Natural killer cell treated with Interleukin-12 subunit alpha and Interleukin-12 subunit beta and Interleukin-15 and Interleukin-18, amount 100 ng/mL, for 72 hours (primary cell): ENCODE measurements around the gene UPB1. TPM values are rescaled to one million over a fixed set of nuclear protein-coding genes. Genes with fewer than 3 reads are reported as not detected.

ENCODE experiments used
- ATAC-seq, 2 donors: fragments of 150-1000 bp; cut with Tn5 transposase in 1 of 2; sonication (Bioruptor Pico), chemical (Tn5 transposase) in 1 of 2; 2 replicates each; pipeline ENCODE4 v1.10.0; 2021
- DNase-seq: peaks from one replicate; pipeline ENCODE4 v3.0.0; 2022; ENCODE audit warnings: low spot score
- H3K27ac Mint-ChIP-seq, 2 donors: 1 replicate in 1 of 2; 2 replicates in 1 of 2; pipeline ENCODE4 v1.8.0; 2022; ENCODE audit warnings: mixed read lengths in 2 of 2, mild to moderate bottlenecking in 1 of 2, moderate library complexity in 1 of 2
- H3K27me3 Mint-ChIP-seq, 2 donors: 1 replicate in 1 of 2; 2 replicates in 1 of 2; pipeline ENCODE4 v1.8.0; 2022; ENCODE audit warnings: mixed read lengths in 2 of 2
- H3K36me3 Mint-ChIP-seq: one replicate; pipeline ENCODE4 v1.8.0; 2022; ENCODE audit warnings: mixed read lengths
- H3K4me1 Mint-ChIP-seq, 2 donors: 1 replicate in 1 of 2; 2 replicates in 1 of 2; pipeline ENCODE4 v1.8.0; 2022; ENCODE audit warnings: low read depth in 2 of 2, mixed read lengths in 2 of 2, mild to moderate bottlenecking in 1 of 2
- H3K4me3 Mint-ChIP-seq: one replicate; pipeline ENCODE4 v1.8.0; 2022; ENCODE audit warnings: mixed read lengths
- H3K9me3 Mint-ChIP-seq: 2 replicates; pipeline ENCODE4 v1.8.0; 2022; ENCODE audit warnings: mixed read lengths
- total RNA-seq, 2 donors: library from RNA; stranded (reverse); gene quantifications; one replicate each; pipeline ENCODE4 v1.2.3, GENCODE V29; 2022

The UPB1 gene
- total RNA-seq: 1 to 10 TPM in 1 of 2 donors, under 1 TPM in 1; 0.84 to 1.9 TPM

GRCh38 chr22:24494528-24495364 lies at the start of gene UPB1:
Gene UPB1, plus strand, starts transcription at chr22:24495332. Its CDS starts 72 bp downstream, at chr22:24495404.
- Mint-ChIP-seq H3K27ac (no peak within 1 kb of the TSS), H3K9me3 (no peaks in the 10 kb centered on the region), H3K4me3 (no peak within 1 kb of the TSS), H3K36me3 (no peaks in the 10 kb centered on the region), H3K4me1 (peaks cover 10 to 19% of the 10 kb centered on the region in 2 donors), H3K27me3 (peaks cover 9 to 23% of the 10 kb centered on the region in 2 donors)
- ATAC-seq: no peak
- no peak for DNase-seq

GRCh38 chr22:24445481-24446259 lies 49.5 kb upstream of the UPB1 start:
- no peaks in the 10 kb centered on the region for H3K27me3 Mint-ChIP-seq
- ATAC-seq: peak in 1 of 2 donors; percentile 73
- H3K4me1 Mint-ChIP-seq: peaks cover 5 to 44% of the 10 kb centered on the region in 2 donors
- no peak overlapping the region for H3K4me3 Mint-ChIP-seq
- no peaks in the 10 kb centered on the region for H3K36me3 Mint-ChIP-seq
- H3K27ac Mint-ChIP-seq: peak overlapping the region in 1 of 2 donors; percentile 54
- no peaks in the 10 kb centered on the region for H3K9me3 Mint-ChIP-seq
- DNase-seq: no peak

- peaks cover 0 to 39% of the 10 kb centered on the region in 2 donors for H3K4me1 Mint-ChIP-seq
- DNase-seq (no peak), ATAC-seq (no peak)
- peak overlapping the region in 1 of 2 donors; percentile 51 for H3K27ac Mint-ChIP-seq
- no peaks in the 10 kb centered on the region for H3K27me3 Mint-ChIP-seq
- H3K36me3 Mint-ChIP-seq: no peaks in the 10 kb centered on the region
- no peak overlapping the region for H3K4me3 Mint-ChIP-seq
- no peaks in the 10 kb centered on the region for H3K9me3 Mint-ChIP-seq
These were observed 48.9 kb upstream of the UPB1 start for GRCh38 chr22:24446260-24446611.

GRCh38 chr22:24450610-24451009 lies 44.5 kb upstream of the UPB1 start:
- Mint-ChIP-seq H3K36me3 (no peaks in the 10 kb centered on the region), H3K9me3 (no peaks in the 10 kb centered on the region), H3K4me1 (peaks cover 0 to 19% of the 10 kb centered on the region in 2 donors), H3K27ac (peak overlapping the region in 1 of 2 donors; percentile 1), H3K27me3 (no peaks in the 10 kb centered on the region), H3K4me3 (no peak overlapping the region)
- DNase-seq (no peak), ATAC-seq (no peak)

GRCh38 chr22:24451162-24451561 lies 44.0 kb upstream of the UPB1 start:
- ATAC-seq (no peak), DNase-seq (no peak)
- H3K9me3 Mint-ChIP-seq: no peaks in the 10 kb centered on the region
- H3K4me3 Mint-ChIP-seq: no peak overlapping the region
- H3K27ac Mint-ChIP-seq: no peak overlapping the region
- no peaks in the 10 kb centered on the region for H3K36me3 Mint-ChIP-seq
- H3K4me1 Mint-ChIP-seq: peaks cover 0 to 16% of the 10 kb centered on the region in 2 donors
- no peaks in the 10 kb centered on the region for H3K27me3 Mint-ChIP-seq

- H3K27me3 Mint-ChIP-seq: no peaks in the 10 kb centered on the region
- H3K9me3 Mint-ChIP-seq: no peaks in the 10 kb centered on the region
- no peaks in the 10 kb centered on the region for H3K36me3 Mint-ChIP-seq
- H3K4me1 Mint-ChIP-seq: peaks cover 0 to 11% of the 10 kb centered on the region in 2 donors
- DNase-seq (no peak), ATAC-seq (no peak)
- H3K4me3 Mint-ChIP-seq: no peak overlapping the region
- H3K27ac Mint-ChIP-seq: no peak overlapping the region
These were observed 41.3 kb upstream of the UPB1 start for GRCh38 chr22:24453853-24454252.

- no peaks in the 10 kb centered on the region for H3K9me3 Mint-ChIP-seq
- ATAC-seq (no peak), DNase-seq (no peak)
- peaks cover 7 to 9% of the 10 kb centered on the region in 2 donors for H3K4me1 Mint-ChIP-seq
- H3K4me3 Mint-ChIP-seq: no peak overlapping the region
- H3K36me3 Mint-ChIP-seq: no peaks in the 10 kb centered on the region
- H3K27ac Mint-ChIP-seq: no peak overlapping the region
- no peaks in the 10 kb centered on the region for H3K27me3 Mint-ChIP-seq
These were observed 40.1 kb upstream of the UPB1 start for GRCh38 chr22:24455039-24455438.

- Mint-ChIP-seq H3K9me3 (no peaks in the 10 kb centered on the region), H3K36me3 (no peaks in the 10 kb centered on the region), H3K4me1 (peaks cover 8 to 14% of the 10 kb centered on the region in 2 donors), H3K27me3 (no peaks in the 10 kb centered on the region), H3K27ac (peak overlapping the region in 1 of 2 donors; percentile 9), H3K4me3 (no peak overlapping the region)
- ATAC-seq (no peak), DNase-seq (no peak)
These were observed 39.2 kb upstream of the UPB1 start for GRCh38 chr22:24455751-24456426.

GRCh38 chr22:24457894-24458420 lies 37.2 kb upstream of the UPB1 start:
- no peak for DNase-seq
- Mint-ChIP-seq H3K27ac (no peak overlapping the region), H3K4me3 (no peak overlapping the region), H3K27me3 (no peaks in the 10 kb centered on the region), H3K4me1 (peaks cover 8 to 15% of the 10 kb centered on the region in 2 donors), H3K36me3 (no peaks in the 10 kb centered on the region), H3K9me3 (no peaks in the 10 kb centered on the region)
- no peak for ATAC-seq

- Mint-ChIP-seq H3K27ac (peak overlapping the region in 1 of 2 donors; percentile 11), H3K4me1 (peaks cover 8 to 15% of the 10 kb centered on the region in 2 donors), H3K27me3 (no peaks in the 10 kb centered on the region), H3K9me3 (no peaks in the 10 kb centered on the region), H3K4me3 (no peak overlapping the region), H3K36me3 (no peaks in the 10 kb centered on the region)
- DNase-seq (no peak), ATAC-seq (no peak)
These were observed 35.2 kb upstream of the UPB1 start for GRCh38 chr22:24459911-24460310.

- peak overlapping the region; percentile 23 for H3K4me3 Mint-ChIP-seq
- no peaks in the 10 kb centered on the region for H3K36me3 Mint-ChIP-seq
- ATAC-seq: peak; percentile 78 to 83
- peaks cover 11 to 19% of the 10 kb centered on the region in 2 donors for H3K4me1 Mint-ChIP-seq
- no peaks in the 10 kb centered on the region for H3K9me3 Mint-ChIP-seq
- DNase-seq: no peak
- H3K27ac Mint-ChIP-seq: peak overlapping the region in 1 of 2 donors; percentile 61
- H3K27me3 Mint-ChIP-seq: no peaks in the 10 kb centered on the region
These were observed 34.6 kb upstream of the UPB1 start for GRCh38 chr22:24460418-24461089.

GRCh38 chr22:24463071-24463760 lies 31.9 kb upstream of the UPB1 start:
- no peaks in the 10 kb centered on the region for H3K36me3 Mint-ChIP-seq
- ATAC-seq (no peak), DNase-seq (no peak)
- H3K27me3 Mint-ChIP-seq: no peaks in the 10 kb centered on the region
- peaks cover 14 to 22% of the 10 kb centered on the region in 2 donors for H3K4me1 Mint-ChIP-seq
- H3K27ac Mint-ChIP-seq: no peak overlapping the region
- no peak overlapping the region for H3K4me3 Mint-ChIP-seq
- no peaks in the 10 kb centered on the region for H3K9me3 Mint-ChIP-seq
